Measurements from ENCODE around the gene SRSF6.
"Not testable (repeated sequence)": the region's sequence is repeated elsewhere in the genome, so short reads cannot be mapped to it uniquely, and the experiment has no call there.

The SRSF6 gene

GRCh38 chr20:43416591-43417228 is 41.0 kb upstream of the SRSF6 start:
- Histone ChIP-seq H3K27me3 (ENCODE audit: insufficient read depth, poor library complexity, severe bottlenecking) (peaks cover 16% of the 10 kb centered on the region), H3K9me3 (ENCODE audit: severe bottlenecking) (peaks cover 20% of the 10 kb centered on the region), H3K4me1 (ENCODE audit: insufficient read depth, poor library complexity, severe bottlenecking) (no peaks in the 10 kb centered on the region), H3K4me3 (ENCODE audit: severe bottlenecking) (no peak overlapping the region), H3K27ac (ENCODE audit: poor library complexity, severe bottlenecking) (no peak overlapping the region), H3K36me3 (ENCODE audit: low read depth) (no peaks in the 10 kb centered on the region)
- DNase-seq (ENCODE audit: low spot score) (no peak), ATAC-seq (ENCODE audit: low read depth) (peak; percentile 28)
- TF ChIP-seq CTCF (IDR thresholded peaks at IDR 0.05; ENCODE audit: poor library complexity, severe bottlenecking) = no peak

GRCh38 chr20:43420192-43420591 is 37.5 kb upstream of the SRSF6 start:
- H3K27me3 ChIP-seq (ENCODE audit: insufficient read depth, poor library complexity, severe bottlenecking) = peaks cover 13% of the 10 kb centered on the region
- no peak overlapping the region for H3K4me3 ChIP-seq (ENCODE audit: severe bottlenecking)
- H3K36me3 ChIP-seq (ENCODE audit: low read depth) = no peaks in the 10 kb centered on the region
- H3K4me1 ChIP-seq (ENCODE audit: insufficient read depth, poor library complexity, severe bottlenecking) = no peaks in the 10 kb centered on the region
- DNase-seq (ENCODE audit: low spot score) (no peak), ATAC-seq (ENCODE audit: low read depth) (no peak)
- no peak overlapping the region for H3K27ac ChIP-seq (ENCODE audit: poor library complexity, severe bottlenecking)
- TF ChIP-seq CTCF (IDR thresholded peaks at IDR 0.05; ENCODE audit: poor library complexity, severe bottlenecking) = no peak
- H3K9me3 ChIP-seq (ENCODE audit: severe bottlenecking) = peaks cover 20% of the 10 kb centered on the region

GRCh38 chr20:43420913-43421312 is 36.8 kb upstream of the SRSF6 start:
- not testable (repeated sequence) for H3K36me3 ChIP-seq (ENCODE audit: low read depth); ATAC-seq (ENCODE audit: low read depth); H3K27ac ChIP-seq (ENCODE audit: poor library complexity, severe bottlenecking); DNase-seq (ENCODE audit: low spot score); H3K4me3 ChIP-seq (ENCODE audit: severe bottlenecking); H3K4me1 ChIP-seq (ENCODE audit: insufficient read depth, poor library complexity, severe bottlenecking)
- Histone ChIP-seq H3K27me3 (ENCODE audit: insufficient read depth, poor library complexity, severe bottlenecking) (peaks cover 15% of the 10 kb centered on the region), H3K9me3 (ENCODE audit: severe bottlenecking) (peaks cover 20% of the 10 kb centered on the region)

- Histone ChIP-seq H3K4me1 (ENCODE audit: insufficient read depth, poor library complexity, severe bottlenecking) (no peaks in the 10 kb centered on the region), H3K27me3 (ENCODE audit: insufficient read depth, poor library complexity, severe bottlenecking) (peaks cover 17% of the 10 kb centered on the region), H3K36me3 (ENCODE audit: low read depth) (no peaks in the 10 kb centered on the region), H3K4me3 (ENCODE audit: severe bottlenecking) (no peak overlapping the region), H3K27ac (ENCODE audit: poor library complexity, severe bottlenecking) (no peak overlapping the region), H3K9me3 (ENCODE audit: severe bottlenecking) (peaks cover 3% of the 10 kb centered on the region)
- DNase-seq (ENCODE audit: low spot score) = no peak
- no peak for TF ChIP-seq CTCF (IDR thresholded peaks at IDR 0.05; ENCODE audit: poor library complexity, severe bottlenecking)
- ATAC-seq (ENCODE audit: low read depth) = no peak
Measured at GRCh38 chr20:43426172-43426571, 31.5 kb upstream of the SRSF6 start.

GRCh38 chr20:43430265-43431133 is 27.2 kb upstream of the SRSF6 start:
- no peaks in the 10 kb centered on the region for H3K9me3 ChIP-seq (ENCODE audit: severe bottlenecking)
- ATAC-seq (ENCODE audit: low read depth) = no peak
- no peak for DNase-seq (ENCODE audit: low spot score)
- H3K4me1 ChIP-seq (ENCODE audit: insufficient read depth, poor library complexity, severe bottlenecking) = no peaks in the 10 kb centered on the region
- peaks cover 4% of the 10 kb centered on the region for H3K27me3 ChIP-seq (ENCODE audit: insufficient read depth, poor library complexity, severe bottlenecking)
- H3K36me3 ChIP-seq (ENCODE audit: low read depth) = no peaks in the 10 kb centered on the region
- no peak for TF ChIP-seq CTCF (IDR thresholded peaks at IDR 0.05; ENCODE audit: poor library complexity, severe bottlenecking)
- H3K4me3 ChIP-seq (ENCODE audit: severe bottlenecking) = no peak overlapping the region
- H3K27ac ChIP-seq (ENCODE audit: poor library complexity, severe bottlenecking) = no peak overlapping the region

All from RWPE2 (cell line).